ENCODE results near the gene NARS2.
A peak's percentile ranks its signal among the peaks of the same experiment; 100 is the strongest.

Gene NARS2

DNA sequence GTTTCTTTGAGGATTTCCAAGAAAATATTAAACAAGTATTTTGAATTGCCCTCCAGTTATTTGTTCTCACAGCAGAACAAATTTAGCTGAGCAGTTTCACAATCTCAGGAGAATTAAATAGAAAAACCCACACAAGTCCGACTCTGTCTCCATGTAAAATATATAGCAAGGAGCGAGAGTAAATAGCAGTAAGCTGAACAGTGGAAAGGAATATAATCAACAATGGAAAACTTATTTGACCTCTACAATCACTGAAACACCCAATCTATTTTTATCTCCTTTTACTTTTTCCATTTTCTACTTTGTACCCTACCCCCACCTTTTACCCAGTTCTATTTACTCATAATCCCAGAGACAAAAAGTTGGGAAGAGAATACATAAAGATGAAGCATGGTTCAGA is 34.4 kb downstream of the NARS2 start:
- DNase-seq (ENCODE audit: low read depth) = no peak
- TF ChIP-seq, protein P1, sequence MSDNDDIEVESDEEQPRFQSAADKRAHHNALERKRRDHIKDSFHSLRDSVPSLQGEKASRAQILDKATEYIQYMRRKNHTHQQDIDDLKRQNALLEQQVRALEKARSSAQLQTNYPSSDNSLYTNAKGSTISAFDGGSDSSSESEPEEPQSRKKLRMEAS (IDR thresholded peaks at IDR 0.05; ENCODE audit: low read depth, low read length) = no peak
- TF ChIP-seq POLR2A (IDR thresholded peaks at IDR 0.05; ENCODE audit: extremely low read depth, insufficient read length) (no peak), MYC (IDR thresholded peaks at IDR 0.05; ENCODE audit: low read depth, low read length) (no peak)
- TF ChIP-seq, protein P2, sequence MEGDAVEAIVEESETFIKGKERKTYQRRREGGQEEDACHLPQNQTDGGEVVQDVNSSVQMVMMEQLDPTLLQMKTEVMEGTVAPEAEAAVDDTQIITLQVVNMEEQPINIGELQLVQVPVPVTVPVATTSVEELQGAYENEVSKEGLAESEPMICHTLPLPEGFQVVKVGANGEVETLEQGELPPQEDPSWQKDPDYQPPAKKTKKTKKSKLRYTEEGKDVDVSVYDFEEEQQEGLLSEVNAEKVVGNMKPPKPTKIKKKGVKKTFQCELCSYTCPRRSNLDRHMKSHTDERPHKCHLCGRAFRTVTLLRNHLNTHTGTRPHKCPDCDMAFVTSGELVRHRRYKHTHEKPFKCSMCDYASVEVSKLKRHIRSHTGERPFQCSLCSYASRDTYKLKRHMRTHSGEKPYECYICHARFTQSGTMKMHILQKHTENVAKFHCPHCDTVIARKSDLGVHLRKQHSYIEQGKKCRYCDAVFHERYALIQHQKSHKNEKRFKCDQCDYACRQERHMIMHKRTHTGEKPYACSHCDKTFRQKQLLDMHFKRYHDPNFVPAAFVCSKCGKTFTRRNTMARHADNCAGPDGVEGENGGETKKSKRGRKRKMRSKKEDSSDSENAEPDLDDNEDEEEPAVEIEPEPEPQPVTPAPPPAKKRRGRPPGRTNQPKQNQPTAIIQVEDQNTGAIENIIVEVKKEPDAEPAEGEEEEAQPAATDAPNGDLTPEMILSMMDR (IDR thresholded peaks at IDR 0.05; ENCODE audit: low read depth, low read length) = no peak
- H3K4me3 ChIP-seq (ENCODE audit: low read depth, low read length) = no peak overlapping the region

DNA sequence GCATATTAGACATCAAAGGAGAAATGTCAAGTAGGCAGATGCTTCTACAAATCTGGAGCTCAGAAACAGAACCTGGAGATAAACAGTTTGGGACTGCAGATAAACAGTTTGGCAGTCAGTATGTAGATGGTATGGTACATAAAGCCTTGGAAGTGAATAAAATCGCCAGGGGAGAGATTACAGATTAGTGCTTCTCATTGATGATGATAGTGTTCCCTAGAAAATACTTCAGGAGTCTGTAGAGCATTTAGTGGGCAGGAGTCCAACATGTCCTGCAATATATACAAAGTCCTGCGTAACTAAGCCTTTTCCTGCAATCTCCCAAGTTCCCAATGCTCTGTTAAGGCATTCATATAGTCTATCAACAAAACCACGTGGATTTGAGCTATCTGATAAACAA is 35.2 kb downstream of the NARS2 start:
- no peak for DNase-seq (ENCODE audit: low read depth)
- TF ChIP-seq, protein P1 (IDR thresholded peaks at IDR 0.05; ENCODE audit: low read depth, low read length) = no peak
- TF ChIP-seq MYC (IDR thresholded peaks at IDR 0.05; ENCODE audit: low read depth, low read length) = no peak
- no peak for TF ChIP-seq POLR2A (IDR thresholded peaks at IDR 0.05; ENCODE audit: extremely low read depth, insufficient read length)
- TF ChIP-seq, protein P2 (IDR thresholded peaks at IDR 0.05; ENCODE audit: low read depth, low read length) = no peak
- H3K4me3 ChIP-seq (ENCODE audit: low read depth, low read length) = no peak overlapping the region

DNA sequence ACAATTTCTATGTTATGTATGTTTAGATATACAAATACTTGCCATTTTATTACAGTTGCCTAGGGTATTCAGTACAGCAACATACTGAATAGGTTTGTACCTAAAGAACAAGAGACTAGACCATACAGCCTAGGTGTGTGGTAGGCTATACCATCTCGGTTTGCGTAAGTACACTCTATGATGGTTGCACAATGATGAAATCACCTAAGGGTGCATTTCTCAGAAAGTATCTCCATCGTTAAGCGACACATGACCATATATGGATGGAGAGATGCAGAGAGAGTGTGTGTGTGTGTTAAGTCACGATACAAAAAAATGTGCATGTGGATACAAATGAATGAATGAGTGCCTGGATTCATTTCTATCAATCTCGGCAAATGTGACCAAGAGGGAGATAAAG is 37.7 kb downstream of the NARS2 start:
- no peak for TF ChIP-seq POLR2A (IDR thresholded peaks at IDR 0.05; ENCODE audit: extremely low read depth, insufficient read length)
- TF ChIP-seq, protein P1 (IDR thresholded peaks at IDR 0.05; ENCODE audit: low read depth, low read length) = no peak
- TF ChIP-seq, protein P2 (IDR thresholded peaks at IDR 0.05; ENCODE audit: low read depth, low read length) = no peak
- TF ChIP-seq MYC (IDR thresholded peaks at IDR 0.05; ENCODE audit: low read depth, low read length) = no peak
- no peak for DNase-seq (ENCODE audit: low read depth)
- no peak overlapping the region for H3K4me3 ChIP-seq (ENCODE audit: low read depth, low read length)

DNA sequence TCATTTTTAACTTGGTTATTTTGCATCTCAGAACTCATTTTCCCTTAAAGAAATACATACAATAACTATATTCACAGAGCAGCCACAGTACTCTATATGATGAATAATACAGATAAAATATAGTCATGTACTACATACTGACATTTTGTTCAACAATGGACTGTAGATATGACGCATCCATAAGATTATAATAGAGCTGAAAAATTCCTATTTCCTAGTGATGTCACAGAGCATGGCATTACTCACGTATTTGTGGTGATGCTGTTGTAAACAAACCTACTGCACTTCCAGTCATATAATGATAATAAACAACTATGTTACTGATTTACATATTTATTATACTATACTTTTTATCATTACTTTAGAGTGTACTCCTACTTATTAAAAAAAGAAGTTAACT is 38.7 kb downstream of the NARS2 start:
- no peak overlapping the region for H3K4me3 ChIP-seq (ENCODE audit: low read depth, low read length)
- DNase-seq (ENCODE audit: low read depth) = no peak
- no peak for TF ChIP-seq POLR2A (IDR thresholded peaks at IDR 0.05; ENCODE audit: extremely low read depth, insufficient read length)
- TF ChIP-seq, protein P1 (IDR thresholded peaks at IDR 0.05; ENCODE audit: low read depth, low read length) = no peak

DNA sequence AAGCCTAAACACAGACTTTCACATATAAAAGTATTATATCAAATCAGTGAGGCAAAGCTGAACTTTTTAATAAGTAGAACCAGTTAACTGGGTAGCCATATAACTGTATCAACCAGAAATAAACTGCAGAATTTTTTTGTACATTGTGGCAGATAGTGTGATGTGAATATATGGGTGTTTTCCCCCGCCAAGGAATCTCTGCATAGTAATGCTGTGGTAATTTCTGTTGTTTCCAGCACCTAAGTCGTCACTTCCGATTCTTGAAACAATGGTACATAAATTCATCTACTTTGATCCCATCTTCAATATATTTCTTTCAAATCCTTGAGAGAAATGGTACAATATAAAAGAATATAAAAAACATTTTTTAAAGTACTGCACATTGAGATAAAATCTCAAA is 39.6 kb downstream of the NARS2 start:
- no peak for DNase-seq (ENCODE audit: low read depth)
- TF ChIP-seq POLR2A (IDR thresholded peaks at IDR 0.05; ENCODE audit: extremely low read depth, insufficient read length) (no peak), MYC (IDR thresholded peaks at IDR 0.05; ENCODE audit: low read depth, low read length) (no peak)
- TF ChIP-seq, protein P2 (IDR thresholded peaks at IDR 0.05; ENCODE audit: low read depth, low read length) = no peak
- TF ChIP-seq, protein P1 (IDR thresholded peaks at IDR 0.05; ENCODE audit: low read depth, low read length) = no peak
- H3K4me3 ChIP-seq (ENCODE audit: low read depth, low read length) = no peak overlapping the region

DNA sequence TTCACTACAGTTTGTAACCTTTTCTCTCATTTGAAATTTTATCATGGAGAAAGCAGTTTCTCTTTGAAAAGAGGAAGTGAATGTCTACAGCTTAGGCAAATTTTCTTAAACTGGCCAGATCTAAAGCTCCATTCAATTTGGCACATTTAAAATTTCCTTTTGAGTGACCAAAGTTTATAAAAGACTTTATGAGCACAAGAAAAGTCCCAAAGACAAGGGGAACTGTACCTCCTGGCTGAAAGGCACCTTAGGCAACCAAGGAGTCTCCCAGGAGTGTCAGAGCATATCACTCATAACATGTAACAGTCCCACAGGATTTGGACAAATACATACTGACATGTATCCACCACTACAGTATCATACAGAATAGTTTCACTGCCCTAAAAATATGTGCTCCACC is 41.3 kb downstream of the NARS2 start:
- DNase-seq (ENCODE audit: low read depth) = peak; percentile 41
- no peak overlapping the region for H3K4me3 ChIP-seq (ENCODE audit: low read depth, low read length)
- no peak for TF ChIP-seq MYC (IDR thresholded peaks at IDR 0.05; ENCODE audit: low read depth, low read length)
- TF ChIP-seq, protein P2 (IDR thresholded peaks at IDR 0.05; ENCODE audit: low read depth, low read length) = no peak
- no peak for TF ChIP-seq POLR2A (IDR thresholded peaks at IDR 0.05; ENCODE audit: extremely low read depth, insufficient read length)
- TF ChIP-seq, protein P1 (IDR thresholded peaks at IDR 0.05; ENCODE audit: low read depth, low read length) = no peak

Measured in NB4 (cell line).